Upper lobe of left lung (tissue), 6 donors: ENCODE data around the gene PBX3. TPM values are rescaled to one million over a fixed set of nuclear protein-coding genes. Genes with fewer than 3 reads are reported as not detected.
A peak's percentile ranks its signal among the peaks of the same experiment; 100 is the strongest.

Experiments used
- ATAC-seq, 2 donors: fragments of 200-7000 bp; cut with Tn5 transposase; one replicate each; pipeline ENCODE4 v1.9.1; 2022; ENCODE audit warnings: mild to moderate bottlenecking in 2 of 2, moderate library complexity in 2 of 2; ENCODE audit not compliant: low FRiP score in 2 of 2
- DNase-seq, 2 donors: peaks; one replicate each; pipeline ENCODE4 v3.0.0-alpha.2; 2019 to 2020
- H3K27ac ChIP-seq, 4 donors: fragments of 200-600 bp; sonication (generic); one replicate each; pipeline ENCODE4 v1.5.1; 2016 to 2019
- H3K27me3 ChIP-seq, 4 donors: fragments of 200-600 bp; sonication (generic); one replicate each; pipeline ENCODE4 v1.5.1; 2017 to 2019
- H3K36me3 ChIP-seq, 4 donors: fragments of 200-600 bp; sonication (generic); one replicate each; pipeline ENCODE4 v1.5.1; 2016 to 2019
- H3K4me1 ChIP-seq, 4 donors: fragments of 200-600 bp; sonication (generic); one replicate each; pipeline ENCODE4 v1.5.1; 2018 to 2019
- H3K4me3 ChIP-seq, 4 donors: fragments of 200-600 bp; sonication (generic); one replicate each; pipeline ENCODE4 v1.5.1; 2017 to 2019; ENCODE audit warnings: mild to moderate bottlenecking in 2 of 4, moderate library complexity in 1 of 4
- H3K9me3 ChIP-seq, 4 donors: fragments of 200-600 bp; sonication (generic); one replicate each; pipeline ENCODE4 v1.5.1; 2018 to 2019
- CTCF ChIP-seq, 6 experiments: fragments of 450-650 bp in 4 of 6; fragments of 200-600 bp in 2 of 6; sonication (generic) in 2 of 6; IDR thresholded peaks; one replicate each; pipeline ENCODE4 v1.5.1; 2016 to 2019; ENCODE audit warnings: antibody characterized with exemption in 6 of 6
- EP300 ChIP-seq, 4 donors: sonication (generic); formaldehyde crosslinking; IDR thresholded peaks; one replicate each; pipeline ENCODE4 v1.5.1; 2017; ENCODE audit warnings: antibody characterized with exemption in 4 of 4, control low read depth in 2 of 4
- POLR2A ChIP-seq, 4 donors: fragments of 450-650 bp; IDR thresholded peaks; one replicate each; pipeline ENCODE4 v1.5.1; 2016 to 2017; ENCODE audit warnings: antibody characterized with exemption in 4 of 4, mild to moderate bottlenecking in 2 of 4
- POLR2AphosphoS5 ChIP-seq, 2 donors: sonication (generic); formaldehyde crosslinking; IDR thresholded peaks; one replicate each; pipeline ENCODE4 v1.5.1; 2017; ENCODE audit warnings: antibody characterized with exemption in 2 of 2
- WGBS, 2 donors: methylation state at CpG; one replicate each; pipeline ENCODE4 v1.1.5; 2017 to 2018; 5-methylcytosine and 5-hydroxymethylcytosine counted together
- total RNA-seq, 6 donors: library from RNA; depleted of rRNA in 4 of 6; stranded (reverse); fragments of >200 nt in 4 of 6; gene quantifications; one replicate each; pipeline versions ENCODE4 v1.1.0 to v1.2.1, GENCODE V29; 2016 to 2021
- donor health status: DM: no; HTN: no; CAD: no; lungs with moderate emphysema.
- donor health status: DM: no; HTN: yes; CAD: no; lungs with severe emphysema.

Gene PBX3
- total RNA-seq, 6 donors from 2014 or later: 25.7 to 57.6 (median 41.9) TPM

- DNase-seq (peak; percentile 52 to 90), ATAC-seq (peak in 1 of 2 donors; percentile 5)
- 0 to 1% methylated on average over 4 to 30 of the region's 88 CpGs for WGBS, 2 donors
- TF ChIP-seq POLR2AphosphoS5 (IDR thresholded peaks at IDR 0.05): peak in 1 of 2 donors; percentile 9
- no peak for TF ChIP-seq CTCF (IDR thresholded peaks at IDR 0.05)
- no peak for TF ChIP-seq EP300 (IDR thresholded peaks at IDR 0.05)
- peak in 1 of 4 donors; percentile 44 for TF ChIP-seq POLR2A (IDR thresholded peaks at IDR 0.05)
- Histone ChIP-seq H3K4me1 (peaks cover 19 to 32% (median 21%) of the 10 kb centered on the region in 4 donors), H3K27me3 (no peaks in the 10 kb centered on the region), H3K9me3 (no peaks in the 10 kb centered on the region), H3K36me3 (no peaks in the 10 kb centered on the region), H3K4me3 (peak overlapping the region; percentile 79 to 89 (median 87)), H3K27ac (peak overlapping the region; percentile 69 to 95 (median 84))
Observed at GRCh38 chr9:125747765-125748445, 732 bp downstream of the PBX3 start.

- Histone ChIP-seq H3K9me3 (no peaks in the 10 kb centered on the region), H3K36me3 (no peaks in the 10 kb centered on the region), H3K4me3 (peak overlapping the region; percentile 79 to 89 (median 87)), H3K4me1 (peaks cover 19 to 32% (median 21%) of the 10 kb centered on the region in 4 donors), H3K27me3 (no peaks in the 10 kb centered on the region), H3K27ac (peak overlapping the region; percentile 69 to 95 (median 84))
- 5 to 8% methylated on average over 30 of the region's 30 CpGs for WGBS, 2 donors
- ATAC-seq: no peak
- TF ChIP-seq POLR2AphosphoS5 (IDR thresholded peaks at IDR 0.05): no peak
- TF ChIP-seq POLR2A (IDR thresholded peaks at IDR 0.05): no peak
- no peak for TF ChIP-seq CTCF (IDR thresholded peaks at IDR 0.05)
- no peak for TF ChIP-seq EP300 (IDR thresholded peaks at IDR 0.05)
- DNase-seq: peak in 1 of 2 donors; percentile 84
Observed at GRCh38 chr9:125748446-125749099, 1.4 kb downstream of the PBX3 start.

GRCh38 chr9:125749287-125749935, 2.2 kb downstream of the PBX3 start:
- 62 to 63% methylated on average over 4 of the region's 4 CpGs for WGBS, 2 donors
- Histone ChIP-seq H3K27me3 (no peaks in the 10 kb centered on the region), H3K4me3 (peak overlapping the region in 2 of 4 donors; percentile 86 to 88), H3K36me3 (no peaks in the 10 kb centered on the region), H3K4me1 (peaks cover 21 to 32% (median 22%) of the 10 kb centered on the region in 4 donors), H3K27ac (no peak overlapping the region), H3K9me3 (no peaks in the 10 kb centered on the region)
- TF ChIP-seq POLR2A (IDR thresholded peaks at IDR 0.05): no peak
- no peak for TF ChIP-seq EP300 (IDR thresholded peaks at IDR 0.05)
- no peak for ATAC-seq
- no peak for DNase-seq

GRCh38 chr9:125749951-125750626, 2.9 kb downstream of the PBX3 start:
- Histone ChIP-seq H3K27ac (peak overlapping the region in 2 of 4 donors; percentile 51 to 63), H3K9me3 (no peaks in the 10 kb centered on the region), H3K36me3 (no peaks in the 10 kb centered on the region), H3K4me1 (peaks cover 21 to 32% (median 23%) of the 10 kb centered on the region in 4 donors), H3K4me3 (peak overlapping the region in 1 of 4 donors; percentile 13), H3K27me3 (no peaks in the 10 kb centered on the region)
- WGBS, 2 donors: 57 to 77% methylated on average over 4 of the region's 4 CpGs
- DNase-seq: no peak
- no peak for ATAC-seq
- TF ChIP-seq POLR2AphosphoS5 (IDR thresholded peaks at IDR 0.05) (no peak), CTCF (IDR thresholded peaks at IDR 0.05) (no peak), POLR2A (IDR thresholded peaks at IDR 0.05) (no peak), EP300 (IDR thresholded peaks at IDR 0.05) (no peak)
